ENCODE measurements around the gene CUTA.
"Not testable (repeated sequence)": the region's sequence is repeated elsewhere in the genome, so short reads cannot be mapped to it uniquely, and the experiment has no call there.

CUTA gene

DNA sequence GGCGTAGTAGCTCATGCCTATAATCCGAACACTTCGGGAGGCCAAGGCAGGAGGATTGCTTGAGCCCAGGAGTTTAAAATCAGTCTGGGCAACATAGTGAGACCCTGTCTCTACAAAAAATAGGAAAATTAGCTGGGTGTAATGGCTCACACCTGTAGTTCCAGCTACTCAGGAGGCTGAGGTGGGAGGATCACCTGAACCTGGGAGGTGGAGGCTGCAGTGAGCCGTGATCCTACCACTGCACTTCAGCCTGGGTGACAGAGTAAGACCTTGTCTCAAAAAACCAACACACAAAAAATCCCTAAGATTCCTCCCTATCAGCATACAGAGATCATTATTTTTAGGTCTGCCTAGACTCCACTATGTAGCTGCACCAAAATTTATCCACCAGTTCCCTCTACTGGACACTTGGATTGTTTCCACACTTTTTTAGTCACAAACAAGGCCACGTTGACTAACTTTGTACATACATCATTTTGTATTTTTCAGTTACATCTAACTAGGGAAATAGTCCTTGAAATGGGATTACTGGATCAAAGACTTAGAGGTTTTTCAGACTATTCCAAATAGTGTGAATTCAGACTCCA is 10.7 kb downstream of the CUTA start:
- no peak for DNase-seq (ENCODE audit: low read depth in 2 of 2)

DNA sequence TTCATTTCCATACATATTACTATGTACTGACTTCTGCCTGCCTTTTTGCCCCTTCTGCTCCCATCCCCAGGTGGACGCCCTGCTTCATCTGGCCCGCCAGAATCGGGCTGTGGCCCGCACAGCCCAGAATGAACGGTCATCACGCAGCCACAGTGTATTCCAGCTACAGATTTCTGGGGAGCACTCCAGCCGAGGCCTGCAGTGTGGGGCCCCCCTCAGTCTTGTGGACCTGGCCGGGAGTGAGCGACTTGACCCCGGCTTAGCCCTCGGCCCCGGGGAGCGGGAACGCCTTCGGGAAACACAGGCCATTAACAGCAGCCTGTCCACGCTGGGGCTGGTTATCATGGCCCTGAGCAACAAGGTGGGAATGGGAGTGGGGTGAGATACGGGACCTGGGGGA is 11.8 kb downstream of the CUTA start:
- no peak for DNase-seq (ENCODE audit: low read depth in 2 of 2)

DNA sequence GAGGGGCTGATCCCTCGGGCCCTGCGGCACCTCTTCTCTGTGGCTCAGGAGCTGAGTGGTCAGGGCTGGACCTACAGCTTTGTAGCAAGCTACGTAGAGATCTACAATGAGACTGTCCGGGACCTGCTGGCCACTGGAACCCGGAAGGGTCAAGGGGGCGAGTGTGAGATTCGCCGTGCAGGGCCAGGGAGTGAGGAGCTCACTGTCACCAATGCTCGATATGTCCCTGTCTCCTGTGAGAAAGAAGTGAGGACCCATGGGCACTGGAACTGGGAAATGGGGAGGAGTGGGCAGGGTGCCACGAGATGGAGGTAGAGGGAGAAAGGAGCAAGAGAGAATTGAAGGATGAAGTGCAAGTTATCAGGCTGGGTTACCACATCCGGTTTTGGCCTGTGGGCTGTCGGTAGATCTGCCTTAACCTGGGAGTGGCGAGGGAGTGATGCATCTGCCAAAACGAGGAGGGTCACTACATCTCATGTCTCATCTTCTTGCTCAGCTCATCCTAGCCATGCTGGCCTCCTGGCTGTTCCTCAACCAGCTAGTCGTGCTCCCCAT is 12.4 kb downstream of the CUTA start:
- no peak for DNase-seq (ENCODE audit: low read depth in 2 of 2)

DNA sequence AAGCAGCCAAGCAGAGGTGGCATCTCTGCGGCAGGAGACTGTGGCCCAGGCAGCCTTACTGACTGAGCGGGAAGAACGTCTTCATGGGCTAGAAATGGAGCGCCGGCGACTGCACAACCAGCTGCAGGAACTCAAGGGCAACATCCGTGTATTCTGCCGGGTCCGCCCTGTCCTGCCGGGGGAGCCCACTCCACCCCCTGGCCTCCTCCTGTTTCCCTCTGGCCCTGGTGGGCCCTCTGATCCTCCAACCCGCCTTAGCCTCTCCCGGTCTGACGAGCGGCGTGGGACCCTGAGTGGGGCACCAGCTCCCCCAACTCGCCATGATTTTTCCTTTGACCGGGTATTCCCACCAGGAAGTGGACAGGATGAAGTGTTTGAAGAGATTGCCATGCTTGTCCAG is 13.0 kb downstream of the CUTA start:
- no peak for DNase-seq (ENCODE audit: low read depth in 2 of 2)

DNA sequence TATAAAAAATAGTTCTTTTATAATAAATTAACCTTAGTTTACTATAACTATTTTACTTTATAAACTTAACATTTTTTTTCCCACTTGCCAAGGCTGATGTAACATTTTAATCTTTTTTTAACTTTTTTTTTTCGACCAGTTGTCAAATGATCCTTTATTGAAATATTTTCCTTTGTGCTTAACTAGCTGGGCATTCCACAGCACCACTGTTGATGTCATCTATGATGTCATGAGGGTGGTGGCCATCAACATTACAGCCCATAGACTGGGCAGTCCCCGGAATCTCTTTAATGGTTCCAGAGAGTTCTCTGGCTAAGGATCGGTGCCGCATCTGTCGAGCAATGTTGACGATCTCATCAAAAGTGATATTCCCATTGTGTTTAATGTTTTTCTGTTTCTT is 18.0 kb downstream of the CUTA start:
- DNase-seq (ENCODE audit: low read depth in 2 of 2): not testable (repeated sequence)

DNA sequence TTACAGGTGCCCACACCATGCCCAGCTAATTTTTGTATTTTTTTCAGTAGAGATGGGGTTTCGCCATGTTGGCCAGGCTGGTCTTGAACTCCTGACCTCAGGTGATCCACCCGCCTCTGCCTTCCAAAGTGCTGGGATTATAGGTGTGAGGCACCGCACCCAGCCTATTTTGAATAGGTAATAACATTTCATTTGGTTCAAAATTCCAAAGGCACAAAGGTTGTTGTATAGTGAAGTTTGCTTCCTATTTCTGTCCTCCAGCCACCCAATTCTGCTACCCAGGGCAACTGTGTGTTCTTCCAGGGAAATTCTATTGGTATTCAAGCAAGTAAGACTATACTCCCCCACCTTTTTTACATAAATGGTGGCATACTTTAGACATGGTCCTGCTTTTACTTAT is 19.3 kb downstream of the CUTA start:
- not testable (repeated sequence) for DNase-seq (ENCODE audit: low read depth in 2 of 2)

DNA sequence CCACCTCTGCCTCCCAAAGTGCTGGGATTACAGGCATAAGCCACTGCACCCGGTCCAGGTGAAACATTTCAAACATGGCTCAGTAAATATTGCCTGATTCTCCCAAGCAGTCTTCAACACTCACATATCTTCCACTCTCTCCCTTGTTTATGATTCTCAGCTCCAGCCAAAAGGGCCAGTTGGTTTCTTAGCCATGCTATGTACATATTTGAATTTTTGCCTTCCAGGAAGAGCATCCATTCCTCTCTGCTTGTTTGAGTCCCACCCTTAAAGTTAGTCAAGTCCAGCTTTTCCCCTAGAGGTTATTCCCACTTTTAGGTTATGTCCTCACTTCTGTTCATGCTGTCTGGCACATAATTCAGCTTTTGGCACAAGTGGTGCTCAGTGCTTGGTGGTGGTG is 20.4 kb downstream of the CUTA start:
- no peak for DNase-seq (ENCODE audit: low read depth in 2 of 2)

- no peak for DNase-seq (ENCODE audit: low read depth in 2 of 2)
Measured at GRCh38 chr6:33392979-33393378, 24.9 kb downstream of the CUTA start.

DNA sequence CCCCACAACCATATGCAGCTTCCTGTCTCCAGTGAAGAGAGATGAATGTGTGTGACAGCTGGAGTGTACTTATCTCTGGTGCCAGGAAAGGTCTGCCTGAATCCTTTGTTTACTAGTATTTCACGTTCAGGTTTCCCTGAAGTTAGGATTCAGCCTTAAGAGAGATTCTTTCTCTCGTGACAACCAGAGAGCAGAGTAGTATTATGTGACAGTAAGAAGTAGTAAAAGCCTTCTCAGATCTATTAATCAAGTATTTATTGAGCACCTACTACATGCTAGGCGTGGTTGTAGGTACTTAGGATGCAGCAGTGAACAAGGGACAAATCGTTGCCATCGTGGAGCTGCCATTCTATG is 25.3 kb downstream of the CUTA start:
- no peak for DNase-seq (ENCODE audit: low read depth in 2 of 2)

GRCh38 chr6:33391922-33392594 is 25.8 kb downstream of the CUTA start:
- DNase-seq (ENCODE audit: low read depth in 2 of 2): peak; percentile 32 to 54

- peak; percentile 98 to 99 for DNase-seq (ENCODE audit: low read depth in 2 of 2)
Measured at GRCh38 chr6:33391278-33391921, 26.5 kb downstream of the CUTA start, which contains the start of gene KIFC1. TSS of gene KIFC1 (plus strand) at chr6:33391823. CDS start at chr6:33391986, 163 bp downstream.

DNA sequence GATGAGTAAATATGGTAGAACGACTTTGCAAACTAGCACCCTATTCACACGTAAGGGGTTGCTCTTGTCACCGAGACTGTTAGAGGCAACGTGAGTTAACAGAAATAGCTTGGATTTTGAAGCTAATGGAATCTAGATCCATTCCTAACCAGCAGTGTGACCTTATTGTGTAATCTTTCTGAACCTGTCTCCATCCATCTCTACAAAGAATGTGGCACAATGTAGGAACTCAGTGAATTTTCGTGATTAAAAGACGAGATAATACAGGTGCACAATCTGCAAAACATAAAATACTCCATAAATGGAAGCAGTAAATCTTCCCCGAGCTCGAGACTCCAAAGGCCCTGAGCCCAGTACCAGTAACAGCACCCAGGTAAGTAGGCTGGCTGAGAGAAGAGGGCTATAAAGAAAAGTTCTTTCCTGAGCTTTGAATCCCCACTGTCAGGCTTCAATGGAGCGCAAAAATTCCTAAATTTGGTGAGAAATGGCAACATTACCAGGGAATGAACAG is 27.1 kb downstream of the CUTA start:
- DNase-seq (ENCODE audit: low read depth in 2 of 2): no peak

- no peak for DNase-seq (ENCODE audit: low read depth in 2 of 2)
Measured at GRCh38 chr6:33390173-33390572, 27.7 kb downstream of the CUTA start.

GRCh38 chr6:33384581-33385020 is 33.3 kb downstream of the CUTA start:
- DNase-seq (ENCODE audit: low read depth in 2 of 2): no peak

GRCh38 chr6:33383427-33384185 is 34.3 kb downstream of the CUTA start:
- DNase-seq (ENCODE audit: low read depth in 2 of 2): no peak

GRCh38 chr6:33380272-33380981 is 37.5 kb downstream of the CUTA start:
- no peak for DNase-seq (ENCODE audit: low read depth in 2 of 2)

DNA sequence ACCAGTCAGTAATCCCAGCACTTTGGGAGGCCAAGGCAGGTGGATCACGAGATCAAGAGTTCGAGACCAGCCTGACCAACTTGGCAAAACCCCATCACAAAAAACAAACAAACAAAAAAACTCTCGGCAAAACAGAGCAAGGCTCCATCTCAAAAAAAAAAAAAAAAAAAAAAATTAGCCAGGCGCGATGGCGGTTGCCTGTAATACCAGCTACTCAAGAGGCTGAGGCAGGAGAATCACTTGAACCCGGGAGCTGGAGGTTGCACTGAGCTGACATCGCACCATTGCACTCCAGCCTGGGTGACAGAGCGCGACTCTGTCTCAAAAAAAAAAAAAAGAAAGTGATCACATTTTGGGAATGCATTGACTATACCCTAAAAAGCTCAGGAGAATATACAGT is 38.7 kb downstream of the CUTA start:
- not testable (repeated sequence) for DNase-seq (ENCODE audit: low read depth in 2 of 2)

- DNase-seq (ENCODE audit: low read depth in 2 of 2): no peak
Measured at GRCh38 chr6:33377171-33377570, 40.7 kb downstream of the CUTA start.

DNA sequence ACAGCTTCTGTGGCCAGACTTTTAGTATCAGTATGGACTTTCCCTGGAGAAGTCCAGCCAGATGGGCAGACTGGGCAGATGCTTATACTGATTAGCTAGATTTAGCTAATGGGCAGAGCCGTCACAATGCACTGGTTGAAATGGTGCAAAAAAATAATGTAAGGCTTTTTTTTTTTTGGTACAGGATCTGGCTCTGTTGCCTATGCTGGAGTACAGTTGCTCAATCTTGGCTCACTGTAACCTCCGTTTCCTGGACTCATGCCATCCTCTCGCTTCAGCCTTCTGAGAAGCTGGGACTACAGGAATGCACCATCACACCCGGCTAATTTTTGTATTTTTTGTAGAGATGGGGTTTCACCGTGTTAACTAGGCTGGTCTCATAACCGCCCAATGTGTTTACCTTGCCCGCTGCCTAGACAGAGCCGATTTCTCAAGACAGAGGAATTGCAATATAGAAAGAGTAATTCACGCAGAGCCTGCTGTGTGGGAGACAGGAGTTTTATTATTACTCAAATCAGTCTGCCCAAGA is 42.7 kb downstream of the CUTA start:
- DNase-seq (ENCODE audit: low read depth in 2 of 2): no peak

GRCh38 chr6:33373960-33374910 is 43.7 kb downstream of the CUTA start:
- DNase-seq (ENCODE audit: low read depth in 2 of 2): no peak

All from stimulated activated CD8-positive, alpha-beta memory T cell treated with anti-CD3 and anti-CD28 coated beads, Interleukin-2, amount 100 ng/mL, for 48 hours (primary cell).